GM21576 (cell line): Measurements from ENCODE around the gene SORBS1.

ENCODE experiments used
- ATAC-seq: cut with Tn5 transposase; IDR thresholded peaks from one replicate; pipeline ENCODE4 v1.9.1; 2021; ENCODE audit warnings: mild to moderate bottlenecking, moderate library complexity; ENCODE audit not compliant: unreplicated experiment

Gene SORBS1

DNA sequence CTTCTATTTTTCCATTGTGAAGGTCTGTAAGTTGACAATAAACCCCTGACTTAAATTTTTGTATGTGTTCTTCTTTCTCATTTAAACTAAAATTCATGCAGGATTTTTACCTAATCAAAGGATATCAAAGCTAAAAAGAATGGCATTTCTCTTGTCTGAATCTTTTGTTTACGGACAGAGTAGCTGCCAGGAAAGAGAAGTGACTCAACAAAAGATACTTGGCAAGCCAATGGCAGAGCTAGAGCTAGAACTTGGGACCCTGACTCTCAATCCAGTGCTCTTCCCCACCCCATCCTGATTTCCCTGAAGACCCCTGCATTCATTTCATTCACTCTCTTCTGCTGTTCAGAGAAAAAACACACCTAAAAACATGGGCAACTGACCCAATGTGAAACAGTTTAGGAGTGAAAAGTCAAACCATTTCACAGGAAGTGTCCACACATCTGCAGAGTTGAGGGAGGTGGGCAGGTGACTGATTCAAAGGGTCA is 230.2 kb downstream of the SORBS1 start:
- no peak for ATAC-seq

DNA sequence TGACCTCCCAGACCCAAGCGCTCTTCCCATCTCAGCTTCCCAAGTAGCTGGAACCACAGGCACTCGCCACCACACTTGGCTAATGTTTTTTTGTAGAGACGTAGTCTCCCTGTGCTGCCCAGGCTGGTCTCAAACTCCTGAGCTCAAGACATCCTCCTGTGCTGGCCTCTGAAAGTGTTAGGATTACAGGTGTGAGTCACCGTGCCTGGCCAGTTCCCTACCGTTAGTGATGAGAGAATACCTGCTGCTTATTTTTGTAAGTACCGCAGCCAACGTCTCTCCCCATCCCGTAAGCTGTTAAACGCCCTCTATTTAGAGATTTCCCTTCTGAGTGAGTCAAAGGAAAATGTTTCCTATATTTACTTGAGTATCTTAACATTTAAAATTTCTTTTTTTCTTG is 231.9 kb downstream of the SORBS1 start:
- no peak for ATAC-seq

DNA sequence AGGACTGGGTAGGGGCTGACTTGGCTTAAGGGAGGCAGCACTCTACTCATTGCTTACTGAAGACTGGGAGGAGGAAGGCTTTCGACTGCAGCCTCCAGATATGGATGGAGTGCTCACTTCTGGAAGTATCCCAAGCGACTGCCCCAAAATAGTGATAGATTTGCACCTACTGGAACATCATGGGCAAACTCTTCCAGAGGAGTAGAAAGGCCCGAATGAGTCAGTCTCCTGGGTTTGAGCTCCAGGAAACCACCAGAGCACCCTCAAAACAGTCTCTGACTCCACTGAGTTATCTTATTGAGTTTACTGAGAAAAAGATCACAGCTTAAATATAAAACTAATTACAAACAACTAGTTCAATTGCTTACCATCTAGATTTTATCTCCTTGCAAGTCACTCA is 233.2 kb downstream of the SORBS1 start:
- ATAC-seq, result no peak

DNA sequence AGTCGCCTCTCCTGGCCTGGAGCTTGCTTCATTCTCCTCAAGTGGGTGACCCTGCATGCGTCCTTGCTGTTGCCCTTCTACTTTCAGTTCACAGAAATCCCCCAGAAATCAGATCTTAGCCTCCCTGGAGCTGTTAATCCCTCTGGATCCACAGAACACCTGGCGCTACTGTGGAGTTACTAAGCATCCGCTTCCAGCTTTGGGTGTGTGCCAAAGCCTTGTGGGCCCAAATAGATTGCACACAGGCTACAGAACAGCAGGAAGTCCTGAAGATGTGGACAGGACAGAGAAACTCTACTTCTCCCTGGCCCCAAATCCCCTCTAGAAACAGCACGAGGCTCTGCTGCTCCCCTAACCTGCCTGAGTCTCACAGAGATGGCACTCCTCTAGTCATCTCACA is 233.8 kb downstream of the SORBS1 start:
- ATAC-seq, result no peak

DNA sequence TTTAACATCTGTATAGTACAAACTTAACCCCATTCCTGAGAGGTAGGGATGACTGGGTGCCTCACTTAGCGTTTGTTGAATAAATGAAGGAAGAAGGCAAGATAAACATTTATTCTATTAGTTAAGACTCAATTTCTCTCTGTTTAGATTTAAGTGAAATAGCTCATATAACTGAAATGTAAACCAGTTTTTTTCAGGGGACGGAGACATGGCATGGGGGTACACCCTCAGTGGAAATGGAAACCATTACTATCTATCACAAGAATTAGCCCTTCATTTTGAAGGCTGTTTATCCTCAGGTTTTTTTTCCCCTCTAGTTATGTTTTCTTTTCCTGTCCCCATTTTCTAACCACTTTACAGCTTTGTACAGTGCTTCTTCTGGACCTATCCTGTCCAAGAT is 234.8 kb downstream of the SORBS1 start:
- ATAC-seq, result no peak

DNA sequence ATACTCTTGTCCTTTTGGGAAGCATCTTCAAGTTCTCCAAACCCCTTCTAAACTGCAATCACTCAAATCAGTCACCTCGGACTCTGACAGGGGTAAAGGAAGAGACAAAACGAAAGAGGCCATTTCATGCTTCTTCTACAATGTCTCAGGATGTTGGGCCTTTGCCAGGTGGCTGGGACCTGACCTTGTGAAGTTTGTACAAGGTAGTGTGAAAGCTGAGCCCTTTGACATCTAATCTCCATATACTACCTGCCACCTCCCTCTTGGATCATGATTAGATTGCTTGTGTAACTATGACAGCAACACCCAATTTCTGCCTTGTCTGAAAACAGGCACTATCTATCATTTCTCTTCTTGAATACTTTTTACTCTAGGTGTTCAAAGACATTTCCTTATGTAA is 235.3 kb downstream of the SORBS1 start:
- no peak for ATAC-seq

DNA sequence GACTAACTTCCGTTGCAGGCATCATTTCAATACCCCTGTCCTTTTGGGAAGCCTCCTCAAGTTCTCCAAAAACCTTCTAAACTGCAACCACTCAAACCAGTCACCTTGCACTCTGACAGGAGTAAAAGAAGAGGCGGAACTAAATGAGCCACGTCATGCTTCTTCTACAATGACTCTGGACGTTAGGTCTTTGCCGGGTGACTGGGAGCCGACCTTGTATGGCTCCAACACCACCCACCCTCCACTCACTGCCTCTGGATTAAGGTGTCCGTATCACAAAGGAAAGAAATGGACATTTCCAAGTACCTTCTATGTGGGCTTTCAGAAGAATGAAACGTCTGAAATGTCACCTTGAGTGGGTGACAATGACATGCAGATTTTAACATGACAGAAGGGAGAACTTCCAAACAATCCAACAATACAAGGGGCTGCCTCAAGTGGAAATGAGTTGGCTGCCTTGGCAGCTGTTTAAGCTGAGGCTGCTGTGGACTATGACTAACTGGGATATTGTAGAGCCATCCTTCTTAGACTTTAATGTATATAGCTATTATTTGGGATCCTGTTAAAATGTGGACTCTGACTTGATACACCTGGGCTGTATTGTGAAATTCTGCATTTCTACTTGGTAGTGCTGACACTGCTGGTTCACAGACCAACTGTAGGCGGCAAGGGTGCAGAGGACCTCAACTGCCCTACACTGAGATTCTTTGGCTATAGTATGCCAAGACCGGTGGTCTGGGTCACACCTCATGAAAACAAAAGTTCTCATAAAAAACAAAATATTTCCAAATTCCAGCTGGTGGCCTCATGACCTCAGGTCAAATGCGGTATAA is 236.5 kb downstream of the SORBS1 start:
- ATAC-seq, result no peak

DNA sequence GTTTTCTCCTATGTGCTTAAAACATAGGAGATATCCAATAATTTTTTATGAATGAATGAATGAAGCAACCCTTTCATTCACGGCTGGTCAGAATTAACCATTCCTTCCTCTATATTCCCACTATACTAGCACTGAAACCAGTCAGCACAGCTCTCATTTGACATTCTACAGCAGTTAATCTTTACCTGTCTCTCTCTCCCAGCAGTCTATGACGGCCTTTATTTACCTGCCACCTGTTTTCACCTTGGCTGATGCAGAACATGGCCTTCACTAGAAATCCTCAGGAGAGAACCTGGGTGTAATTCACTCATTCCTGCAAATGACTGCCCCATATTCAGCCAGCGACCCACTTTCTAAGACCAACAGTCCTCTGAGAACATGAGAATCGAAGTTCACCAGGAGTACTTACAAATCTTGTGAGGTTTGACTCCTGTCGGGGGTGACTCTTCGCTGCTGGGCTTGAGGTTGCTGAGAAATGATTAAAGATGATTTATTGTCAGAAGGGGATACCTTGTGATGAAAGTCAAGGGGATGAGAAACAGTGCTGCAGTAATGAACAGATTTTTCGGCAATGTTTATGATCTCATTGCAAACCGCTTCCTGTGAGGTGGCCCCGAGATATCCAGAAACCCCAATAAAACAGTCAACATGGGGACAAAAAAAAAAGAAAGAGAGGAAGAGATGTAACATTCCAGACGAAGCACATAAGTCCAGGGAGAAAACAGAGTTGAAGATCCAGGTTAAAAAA is 239.4 kb downstream of the SORBS1 start:
- no peak for ATAC-seq

DNA sequence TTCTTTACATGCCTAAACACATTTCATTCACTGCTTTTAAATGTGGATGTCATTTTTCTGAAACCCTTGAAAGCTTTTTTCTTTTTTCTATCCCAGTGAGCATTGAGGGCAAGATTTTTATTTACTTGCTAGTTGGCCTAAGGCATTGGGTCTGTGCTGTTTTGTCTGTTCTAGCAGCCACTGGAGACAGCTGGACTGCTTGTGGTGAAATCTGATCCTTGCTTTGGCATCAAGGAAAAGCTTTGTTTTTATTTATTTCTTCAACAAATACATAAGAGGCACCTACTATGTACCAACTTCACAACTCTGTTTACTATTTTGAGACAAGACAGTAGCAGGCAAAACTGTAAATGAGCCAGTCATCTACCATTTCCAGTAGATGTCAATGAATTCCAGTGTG is 241.9 kb downstream of the SORBS1 start:
- no peak for ATAC-seq

DNA sequence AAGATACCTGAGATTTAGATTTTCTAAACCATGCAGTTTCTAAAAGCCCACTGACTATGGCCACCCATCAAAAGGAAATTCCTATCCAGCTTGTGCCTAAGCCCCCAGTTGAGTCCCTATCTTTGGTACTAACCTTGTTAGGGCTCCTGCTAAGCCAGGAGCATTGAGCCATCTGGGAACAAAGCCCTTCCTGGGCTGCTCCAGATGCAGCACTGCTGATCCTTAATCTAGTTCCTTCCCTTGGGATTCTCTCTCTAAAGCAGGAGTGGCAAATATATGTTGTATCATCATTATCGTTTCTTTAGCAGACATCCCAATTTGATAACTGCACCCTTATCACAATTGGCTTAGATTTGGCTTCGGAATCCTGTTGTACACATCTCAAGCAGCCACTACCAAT is 245.7 kb downstream of the SORBS1 start:
- no peak for ATAC-seq

DNA sequence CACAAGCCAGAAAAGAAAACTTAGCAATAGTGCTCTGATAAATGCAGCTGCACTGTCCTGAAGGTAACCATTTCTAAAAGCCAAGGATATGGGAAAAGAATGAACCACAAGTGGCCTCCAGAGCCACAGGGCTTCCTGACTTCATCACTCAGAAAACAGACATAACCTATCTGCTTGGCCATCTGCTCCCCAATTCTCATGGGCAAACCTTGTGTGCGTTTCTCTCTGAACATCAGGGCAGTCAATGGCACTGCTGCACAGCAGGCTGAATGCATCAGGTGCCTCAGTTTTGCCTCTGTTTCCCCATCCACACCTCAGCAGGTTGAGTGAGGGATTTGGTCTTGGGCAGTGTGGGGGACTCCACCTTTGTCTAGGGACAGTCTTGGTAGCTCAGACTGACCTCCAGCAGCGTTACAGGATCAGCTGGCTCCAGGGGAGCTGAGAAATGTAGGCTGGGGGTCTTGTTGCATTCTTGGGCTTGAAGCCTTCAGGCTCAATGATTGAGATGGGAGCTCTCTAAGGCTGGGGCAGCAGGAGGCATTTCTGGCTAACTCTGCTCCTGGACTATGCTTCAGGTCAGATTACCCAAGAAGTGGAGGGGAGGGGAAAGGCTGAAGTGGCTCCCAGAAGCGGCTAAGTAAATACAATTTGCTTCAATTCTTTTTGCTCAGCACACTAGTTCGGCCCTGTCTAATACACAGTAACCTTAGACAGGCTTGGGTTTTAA is 246.8 kb downstream of the SORBS1 start:
- ATAC-seq, result no peak

DNA sequence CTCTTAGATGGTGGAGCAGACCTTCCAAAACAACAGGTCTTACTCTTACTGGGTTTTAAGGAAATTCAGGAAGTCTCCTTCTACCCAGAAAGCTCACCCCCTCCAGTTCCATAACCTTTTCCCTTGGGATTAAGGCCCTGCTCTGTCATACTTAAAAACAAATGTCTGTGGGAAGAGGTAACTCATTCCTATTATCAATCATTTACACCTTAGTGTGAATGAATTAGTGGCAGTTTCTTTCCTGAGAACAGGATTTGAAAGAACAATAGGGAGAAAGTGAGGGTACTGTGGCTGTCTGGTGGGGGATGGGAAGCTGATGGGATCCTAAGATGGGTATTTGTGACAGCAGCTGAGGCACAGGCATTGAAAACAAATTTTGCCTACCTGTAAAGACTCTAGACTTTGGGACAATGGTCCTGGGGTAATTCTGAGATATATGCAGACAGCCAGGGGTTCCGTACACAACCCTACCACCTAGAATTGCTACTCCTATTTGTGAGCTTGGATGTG is 248.1 kb downstream of the SORBS1 start:
- ATAC-seq, result no peak

DNA sequence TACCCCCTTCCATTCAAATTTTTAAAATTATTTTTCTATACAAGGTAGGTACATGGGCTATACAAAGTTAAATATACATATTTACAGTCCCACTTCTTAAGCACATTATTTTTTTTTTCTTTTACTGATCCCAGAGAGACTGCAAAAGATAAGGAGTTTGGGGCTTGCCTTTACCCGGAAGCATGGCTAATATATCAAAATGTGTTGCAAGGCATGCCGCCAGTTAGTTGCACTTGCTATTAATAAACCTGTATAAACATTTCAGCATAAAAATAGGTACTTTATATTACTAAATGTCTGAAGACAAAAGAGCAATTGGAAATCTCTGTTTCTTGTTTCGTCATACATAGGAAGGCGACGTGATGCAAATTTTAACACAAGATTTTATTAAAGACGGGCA is 248.9 kb downstream of the SORBS1 start:
- no peak for ATAC-seq

DNA sequence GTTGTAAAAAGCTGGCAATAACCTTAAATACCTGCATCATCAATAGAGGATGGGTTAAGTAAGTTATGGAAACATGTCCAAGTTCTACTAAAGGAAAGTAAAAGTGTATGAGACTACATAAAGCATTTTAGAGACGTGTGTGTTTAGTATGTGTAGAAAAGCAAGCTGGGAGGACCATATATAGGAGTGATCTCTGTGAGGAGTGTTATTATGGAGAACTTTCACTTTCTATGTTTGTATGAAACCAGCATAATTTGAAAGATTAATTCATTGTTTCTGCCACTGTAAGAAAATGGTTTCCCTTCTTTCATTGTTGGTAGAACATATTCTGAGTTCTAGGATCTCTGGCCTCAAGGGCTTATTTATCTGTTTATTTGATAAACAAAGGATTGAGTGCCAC is 251.2 kb downstream of the SORBS1 start:
- peak; percentile 62 for ATAC-seq

DNA sequence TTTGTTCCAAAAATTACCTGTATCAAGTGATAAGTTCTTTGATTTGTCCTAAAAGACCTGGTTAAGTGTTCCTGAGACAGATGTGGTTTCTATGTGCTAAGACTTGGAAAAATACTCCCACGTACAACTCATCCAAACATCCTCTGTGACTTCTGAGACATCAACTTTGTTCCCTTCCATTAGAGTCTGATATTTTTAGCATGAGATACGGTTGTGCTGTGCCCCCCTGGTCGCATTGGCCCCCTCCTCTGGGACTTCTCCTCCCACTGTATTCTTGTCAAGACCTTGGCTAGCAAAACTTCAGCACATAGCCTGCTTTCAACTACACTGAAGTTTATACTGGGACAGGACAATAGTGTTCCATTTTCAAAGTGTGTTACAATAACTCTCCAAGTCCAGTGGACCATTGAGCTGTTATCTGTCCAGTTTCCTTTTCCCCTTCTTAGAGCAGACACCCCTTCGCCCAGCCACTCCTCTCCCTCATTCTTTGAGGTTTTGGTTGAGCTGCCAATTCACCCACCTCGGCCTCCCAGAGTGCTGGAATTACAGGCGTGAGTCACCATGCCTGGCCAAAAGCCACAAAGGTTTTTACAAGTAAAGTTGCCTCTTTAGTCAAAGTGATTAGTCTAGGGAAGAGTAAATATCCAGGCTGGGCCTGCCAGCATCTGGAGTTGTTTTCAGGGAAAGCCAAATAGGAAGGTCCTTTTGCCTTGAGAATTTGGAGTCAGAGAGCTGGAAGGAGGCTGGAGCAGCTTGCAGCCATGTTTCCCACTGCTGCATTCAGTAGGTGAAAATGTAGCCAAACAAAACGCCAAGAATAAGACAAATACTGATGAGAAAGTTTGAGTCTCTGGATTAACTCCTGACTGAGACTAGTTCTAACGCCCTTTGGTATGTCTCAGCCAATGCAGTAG is 252.5 kb downstream of the SORBS1 start:
- no peak for ATAC-seq

DNA sequence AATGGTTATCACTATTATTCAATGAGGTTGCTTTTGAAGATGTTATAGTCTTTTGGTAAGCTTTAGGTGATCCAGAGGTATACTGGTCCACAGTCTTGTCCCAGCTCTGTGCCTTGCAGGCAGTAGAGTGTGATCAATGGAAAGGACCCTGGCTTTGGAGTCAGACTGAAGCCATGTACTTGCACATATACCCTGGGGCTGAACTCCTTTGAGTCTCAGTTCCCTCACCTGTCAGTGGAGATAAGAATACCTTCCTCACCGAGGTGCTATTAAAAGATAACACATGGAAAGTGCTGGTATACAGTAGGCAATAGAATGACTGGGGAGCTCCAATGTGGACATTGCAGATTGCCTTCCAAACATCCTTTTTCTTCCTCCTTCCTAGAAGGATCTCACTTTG is 254.3 kb downstream of the SORBS1 start:
- ATAC-seq, result no peak

DNA sequence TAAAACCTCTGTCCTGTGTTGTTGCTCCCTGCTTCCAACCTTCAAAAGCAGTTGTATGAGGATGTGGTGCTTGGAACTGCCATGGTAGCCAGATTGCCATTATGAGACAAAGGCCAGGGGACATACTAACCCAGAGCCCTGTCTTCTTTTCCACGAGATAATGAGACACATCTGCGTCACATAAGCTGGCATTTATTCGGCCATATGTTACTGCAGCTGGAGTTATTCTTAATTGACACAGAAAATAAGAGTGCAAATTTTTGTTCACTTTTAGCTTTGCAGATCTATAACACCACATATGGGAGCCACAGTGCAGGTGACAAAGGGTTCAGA is 254.9 kb downstream of the SORBS1 start:
- ATAC-seq, result no peak

DNA sequence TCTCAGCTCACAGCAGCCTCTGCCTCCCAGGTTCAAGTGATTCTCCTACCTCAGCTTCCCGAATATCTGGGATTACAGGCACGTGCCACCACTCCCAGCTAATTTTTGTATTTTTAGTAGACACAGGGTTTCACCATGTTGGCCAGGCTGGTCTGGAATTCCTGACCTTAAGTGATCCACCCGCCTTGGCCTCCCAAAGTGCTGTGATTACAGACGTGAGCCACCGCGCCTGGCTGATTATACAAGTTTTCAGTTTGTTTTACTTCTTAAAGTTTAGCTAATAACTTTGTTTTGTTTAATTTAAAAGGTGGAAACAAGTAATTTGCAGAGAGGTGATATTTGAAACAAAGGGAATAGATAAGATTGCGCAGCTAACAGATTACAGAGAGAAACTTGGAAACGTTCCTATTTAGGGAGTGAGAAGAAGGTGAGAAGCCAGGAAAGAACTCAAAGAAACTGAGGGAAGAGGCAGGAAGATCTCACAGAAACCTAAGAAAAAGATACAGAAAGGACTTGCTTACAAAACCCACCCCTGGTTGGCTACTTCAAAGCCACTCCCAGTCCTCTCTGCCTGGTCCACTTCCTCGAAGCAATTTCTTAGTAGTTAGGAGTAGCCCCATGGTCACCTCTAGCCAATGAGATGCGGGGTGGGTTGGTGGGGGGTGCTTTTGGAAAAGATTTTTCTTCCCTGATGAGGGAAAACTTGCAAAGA is 255.4 kb downstream of the SORBS1 start:
- ATAC-seq, result no peak

DNA sequence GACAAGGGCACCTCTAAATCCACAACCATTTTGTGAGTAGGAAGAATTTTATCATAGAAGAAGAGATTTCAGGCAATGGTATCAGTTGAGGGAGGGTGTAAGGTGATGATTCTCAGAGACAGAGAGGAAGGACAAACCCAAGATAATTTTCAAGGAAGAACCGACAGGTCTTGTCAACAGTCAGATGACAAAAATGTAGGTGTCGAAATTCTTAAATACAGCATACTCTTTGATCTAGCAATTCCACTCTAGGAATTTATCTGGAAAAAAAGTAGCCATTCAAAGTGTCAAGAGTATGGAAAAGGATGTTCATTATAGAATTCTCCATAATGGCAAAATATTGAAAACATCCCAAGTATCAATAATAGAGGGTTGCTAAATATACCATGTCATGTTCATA is 256.2 kb downstream of the SORBS1 start:
- ATAC-seq, result no peak

DNA sequence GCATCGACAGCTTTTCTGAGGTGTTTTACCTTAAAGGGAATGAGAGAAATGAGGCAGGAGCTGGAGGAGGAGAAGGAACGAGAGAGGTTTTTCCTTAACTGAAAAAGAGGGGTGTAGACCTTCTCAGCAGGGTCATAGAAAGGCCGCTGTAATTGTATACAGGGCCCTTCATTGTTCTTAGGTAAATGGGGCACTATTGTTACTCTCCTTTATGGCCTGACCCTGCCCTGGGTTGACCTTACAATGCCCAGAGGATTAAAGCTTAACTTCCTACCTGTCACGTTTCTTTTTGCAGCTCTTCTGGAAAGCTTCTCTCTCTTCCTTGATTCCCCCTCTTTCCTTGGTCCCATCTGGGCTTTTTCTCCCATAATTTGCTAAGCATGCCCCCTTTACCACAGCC is 256.7 kb downstream of the SORBS1 start:
- no peak for ATAC-seq
